CD14-positive monocyte (primary cell): ENCODE results near the gene DUSP11. TPM values are rescaled to one million over a fixed set of nuclear protein-coding genes. Genes with fewer than 3 reads are reported as not detected.

ENCODE experiments used
- DNase-seq, 3 donors: peaks; one replicate each; pipeline ENCODE4 v3.0.0-alpha.2; 2011 to 2022
- H2AFZ ChIP-seq: 2 replicates; pipeline ENCODE4 v1.6.0; 2012; ENCODE audit warnings: mild to moderate bottlenecking, low read depth, low read length, inconsistent platforms; ENCODE audit not compliant: insufficient read depth, poor library complexity, severe bottlenecking
- H3K27ac ChIP-seq, 2 donors: 1 replicate in 1 of 2; 2 replicates in 1 of 2; pipeline ENCODE4 v1.5.1; 2012 to 2013; ENCODE audit warnings: low read length in 2 of 2, control low read depth in 1 of 2, inconsistent platforms in 1 of 2, low read depth in 1 of 2, mild to moderate bottlenecking in 1 of 2
- H3K27me3 ChIP-seq, 2 donors: one replicate each; pipeline versions ENCODE4 v1.6.0 to v1.6.1; 2011 to 2013; ENCODE audit warnings: low read length in 2 of 2; ENCODE audit not compliant: control insufficient read depth in 2 of 2, insufficient read depth in 2 of 2
- H3K36me3 ChIP-seq, 2 donors: replicated peaks in 1 of 2; 1 replicate in 1 of 2; 2 replicates in 1 of 2; pipeline versions ENCODE4 v1.5.1 to v1.6.1; 2012 to 2013; ENCODE audit warnings: low read length in 2 of 2, control low read depth in 1 of 2, inconsistent platforms in 1 of 2, mild to moderate bottlenecking in 1 of 2; ENCODE audit not compliant: insufficient read depth in 2 of 2, control insufficient read depth in 1 of 2
- H3K4me1 ChIP-seq, 2 donors: 1 replicate in 1 of 2; 2 replicates in 1 of 2; pipeline versions ENCODE4 v1.5.1 to v1.6.1; 2012 to 2013; ENCODE audit warnings: low read length in 2 of 2, control low read depth in 1 of 2, inconsistent platforms in 1 of 2, mild to moderate bottlenecking in 1 of 2, moderate library complexity in 1 of 2; ENCODE audit not compliant: insufficient read depth in 2 of 2, control insufficient read depth in 1 of 2
- H3K4me2 ChIP-seq: replicated peaks from 2 replicates; pipeline ENCODE3; 2012; ENCODE audit warnings: low read length, moderate library complexity, mild to moderate bottlenecking; ENCODE audit not compliant: poor library complexity, severe bottlenecking; ENCODE audit errors: extremely low read depth
- H3K4me3 ChIP-seq, 3 experiments: fragments of 200-600 bp in 1 of 3; sonication (generic) in 1 of 3; replicated peaks in 1 of 3; 1 replicate in 2 of 3; 2 replicates in 1 of 3; pipeline ENCODE4 v1.5.1; 2011 to 2013; ENCODE audit warnings: low read length in 3 of 3, mild to moderate bottlenecking in 3 of 3, control low read depth in 2 of 3, low read depth in 2 of 3, inconsistent platforms in 1 of 3, moderate library complexity in 1 of 3
- H3K79me2 ChIP-seq: 2 replicates; pipeline ENCODE4 v1.6.0; 2012; ENCODE audit warnings: mild to moderate bottlenecking, control low read depth, inconsistent platforms, low read length, moderate library complexity; ENCODE audit not compliant: insufficient read depth
- H3K9ac ChIP-seq: 2 replicates; pipeline ENCODE4 v1.6.0; 2017; ENCODE audit warnings: low read length, mild to moderate bottlenecking; ENCODE audit not compliant: insufficient read depth, poor library complexity, severe bottlenecking
- H3K9me3 ChIP-seq, 2 donors: replicated peaks in 1 of 2; 1 replicate in 1 of 2; 2 replicates in 1 of 2; pipeline versions ENCODE4 v1.5.1 to v1.6.1; 2012 to 2013; ENCODE audit warnings: low read length in 2 of 2, control low read depth in 1 of 2; ENCODE audit not compliant: control insufficient read depth in 1 of 2, insufficient read depth in 1 of 2
- H4K20me1 ChIP-seq: 2 replicates; pipeline ENCODE4 v1.6.0; 2012; ENCODE audit warnings: mild to moderate bottlenecking, low read length, control low read depth, moderate library complexity; ENCODE audit not compliant: insufficient read depth
- H3K27ac Mint-ChIP-seq, 7 donors: one replicate each; pipeline ENCODE4 v1.8.0; 2020; ENCODE audit warnings: mild to moderate bottlenecking in 7 of 7, mixed read lengths in 7 of 7, moderate library complexity in 6 of 7, inconsistent platforms in 2 of 7
- H3K27me3 Mint-ChIP-seq, 3 donors: one replicate each; pipeline ENCODE4 v1.8.0; 2021 to 2022; ENCODE audit warnings: low read depth in 3 of 3, mild to moderate bottlenecking in 3 of 3, mixed read lengths in 3 of 3, moderate library complexity in 3 of 3, inconsistent platforms in 1 of 3
- H3K36me3 Mint-ChIP-seq, 2 donors: one replicate each; pipeline ENCODE4 v1.8.0; 2020; ENCODE audit warnings: mixed read lengths in 2 of 2, inconsistent platforms in 1 of 2, mild to moderate bottlenecking in 1 of 2
- H3K4me1 Mint-ChIP-seq: one replicate; pipeline ENCODE4 v1.8.0; 2020; ENCODE audit warnings: mild to moderate bottlenecking, mixed read lengths
- H3K4me3 Mint-ChIP-seq, 2 donors: one replicate each; pipeline ENCODE4 v1.8.0; 2020; ENCODE audit warnings: mild to moderate bottlenecking in 2 of 2, mixed read lengths in 2 of 2, moderate library complexity in 1 of 2
- H3K9me3 Mint-ChIP-seq, 7 donors: one replicate each; pipeline ENCODE4 v1.8.0; 2020 to 2022; ENCODE audit warnings: mixed read lengths in 7 of 7, mild to moderate bottlenecking in 6 of 7, moderate library complexity in 6 of 7, inconsistent platforms in 2 of 7
- CTCF ChIP-seq: fragments of 200-600 bp; IDR thresholded peaks from one replicate; pipeline ENCODE4 v1.8.0; 2022; ENCODE audit warnings: antibody characterized with exemption, mild to moderate bottlenecking
- WGBS: methylation state at CpG from one replicate; pipeline ENCODE4 v1.1.5; 2013; ENCODE audit warnings: missing lambda C conversion rate; ENCODE audit not compliant: insufficient coverage; 5-methylcytosine and 5-hydroxymethylcytosine counted together
- intact Hi-C, 2 donors: fragments of 100-400 bp; cut with micrococcal nuclease; formaldehyde crosslinking; loops; one replicate each; pipeline versions ENCODE4 v1.15.0 to v1.15.1; 2023
- polyA plus RNA-seq, 3 donors: library from polyadenylated mRNA; depleted of rRNA in 1 of 3; unstranded in 2 of 3; stranded (reverse) in 1 of 3; fragments of 300-500 nt in 2 of 3; fragments of >200 nt in 1 of 3; fragmentation: Illumina TruSeq in 2 of 3; gene quantifications; 1 replicate in 2 of 3; 2 replicates in 1 of 3; pipeline ENCODE4 v1.2.3, GENCODE V29; 2012 to 2021

The DUSP11 gene
- polyA plus RNA-seq, 3 donors, result 9.9 to 25.7 (median 23.1) TPM

GRCh38 chr2:73730810-73731209 is 49.1 kb downstream of the DUSP11 start:
- H3K4me1 Mint-ChIP-seq, result no peaks in the 10 kb centered on the region
- intact Hi-C loops, result no loop called here
- H3K27me3 Mint-ChIP-seq, result no peaks in the 10 kb centered on the region
- no peak overlapping the region for H3K4me2 ChIP-seq
- peaks cover 50 to 65% of the 10 kb centered on the region in 2 donors for H3K36me3 Mint-ChIP-seq
- H3K79me2 ChIP-seq, result peaks cover 7% of the 10 kb centered on the region
- H3K27ac ChIP-seq, result no peak overlapping the region
- peak overlapping the region in 1 of 7 donors; percentile 32 for H3K27ac Mint-ChIP-seq
- H2AFZ ChIP-seq, result no peak overlapping the region
- peaks cover 0 to 2% (median 0%) of the 10 kb centered on the region in 7 donors for H3K9me3 Mint-ChIP-seq
- peaks cover 52 to 66% of the 10 kb centered on the region in 2 donors for H3K36me3 ChIP-seq
- no peak for DNase-seq
- no peaks in the 10 kb centered on the region for H3K27me3 ChIP-seq
- 91% methylated on average over 4 of the region's 4 CpGs for WGBS
- H4K20me1 ChIP-seq, result no peaks in the 10 kb centered on the region
- no peak overlapping the region for H3K9ac ChIP-seq
- H3K4me1 ChIP-seq, result no peaks in the 10 kb centered on the region
- no peaks in the 10 kb centered on the region for H3K9me3 ChIP-seq
- no peak for TF ChIP-seq CTCF
- H3K4me3 Mint-ChIP-seq, result no peak overlapping the region
- no peak overlapping the region for H3K4me3 ChIP-seq

- Mint-ChIP-seq H3K4me1 (no peaks in the 10 kb centered on the region), H3K9me3 (peaks cover 0 to 2% (median 0%) of the 10 kb centered on the region in 7 donors), H3K27ac (peak overlapping the region in 1 of 7 donors; percentile 58), H3K27me3 (no peaks in the 10 kb centered on the region), H3K36me3 (peaks cover 41 to 51% of the 10 kb centered on the region in 2 donors), H3K4me3 (no peak overlapping the region)
- intact Hi-C loops, result no loop called here
- Histone ChIP-seq H3K9ac (no peak overlapping the region), H3K4me3 (no peak overlapping the region), H3K27me3 (no peaks in the 10 kb centered on the region), H3K4me1 (no peaks in the 10 kb centered on the region), H3K4me2 (no peak overlapping the region), H3K79me2 (no peaks in the 10 kb centered on the region), H3K9me3 (no peaks in the 10 kb centered on the region), H2AFZ (no peak overlapping the region), H3K27ac (no peak overlapping the region), H4K20me1 (no peaks in the 10 kb centered on the region), H3K36me3 (peaks cover 46 to 56% of the 10 kb centered on the region in 2 donors)
- DNase-seq, result no peak
- WGBS, result 100% methylated on average over 2 of the region's 4 CpGs
- TF ChIP-seq CTCF, result no peak
Measured at GRCh38 chr2:73728711-73729110, 51.2 kb downstream of the DUSP11 start.
